Liver (tissue), 9 donors: ENCODE results near the gene ADIPOR1. TPM values are rescaled to one million over a fixed set of nuclear protein-coding genes. Genes with fewer than 3 reads are reported as not detected.
"Not testable (repeated sequence)": the region's sequence is repeated elsewhere in the genome, so short reads cannot be mapped to it uniquely, and the experiment has no call there.

Experiments used
- DNase-seq: peaks from one replicate; pipeline ENCODE4 v3.0.0-alpha.2; 2017; ENCODE audit warnings: low spot score
- H3K27ac ChIP-seq, 2 donors: one replicate each; pipeline ENCODE4 v1.7.0; 2013; ENCODE audit warnings: inconsistent platforms in 2 of 2, low read length in 2 of 2, control low read depth in 1 of 2, low read depth in 1 of 2, mild to moderate bottlenecking in 1 of 2
- H3K27me3 ChIP-seq, 4 donors: one replicate each; pipeline versions ENCODE4 v1.6.1 to v1.7.0; 2013; ENCODE audit warnings: low read length in 3 of 4, inconsistent platforms in 1 of 4, mild to moderate bottlenecking in 1 of 4, moderate library complexity in 1 of 4; ENCODE audit not compliant: control insufficient read depth in 4 of 4, insufficient read depth in 4 of 4
- H3K36me3 ChIP-seq, 4 donors: one replicate each; pipeline versions ENCODE4 v1.6.1 to v1.7.0; 2013; ENCODE audit warnings: low read length in 3 of 4, mild to moderate bottlenecking in 3 of 4, low read depth in 1 of 4, moderate library complexity in 1 of 4; ENCODE audit not compliant: control insufficient read depth in 4 of 4, insufficient read depth in 3 of 4
- H3K4me1 ChIP-seq, 4 donors: one replicate each; pipeline versions ENCODE4 v1.6.1 to v1.7.0; 2013; ENCODE audit warnings: low read length in 3 of 4, mild to moderate bottlenecking in 3 of 4, moderate library complexity in 1 of 4; ENCODE audit not compliant: control insufficient read depth in 4 of 4, insufficient read depth in 4 of 4
- H3K4me3 ChIP-seq, 3 donors: one replicate each; pipeline versions ENCODE4 v1.6.1 to v1.7.0; 2013; ENCODE audit warnings: low read length in 3 of 3, control low read depth in 1 of 3, low read depth in 1 of 3, mild to moderate bottlenecking in 1 of 3
- H3K9ac ChIP-seq, 2 donors: one replicate each; pipeline ENCODE4 v1.7.0; 2013; ENCODE audit warnings: low read length in 2 of 2, mild to moderate bottlenecking in 2 of 2, moderate library complexity in 2 of 2, control low read depth in 1 of 2, low read depth in 1 of 2
- H3K9me3 ChIP-seq, 4 donors: one replicate each; pipeline versions ENCODE4 v1.6.1 to v1.7.0; 2013; ENCODE audit warnings: low read length in 3 of 4; ENCODE audit not compliant: control insufficient read depth in 4 of 4
- EGR1 ChIP-seq, 2 donors: IDR thresholded peaks; 2 replicates each; pipeline ENCODE4 v1.6.1; 2016 to 2018; ENCODE audit warnings: antibody characterized with exemption in 2 of 2, low read depth in 2 of 2
- FOXA1 ChIP-seq: IDR thresholded peaks from 2 replicates; pipeline ENCODE4 v1.6.1; 2016; ENCODE audit warnings: antibody characterized with exemption
- FOXA2 ChIP-seq: IDR thresholded peaks from 2 replicates; pipeline ENCODE4 v1.6.1; 2016; ENCODE audit warnings: antibody characterized with exemption
- GABPA ChIP-seq, 2 donors: IDR thresholded peaks in 1 of 2; conservative IDR thresholded peaks in 1 of 2; 2 replicates each; pipeline ENCODE4 v1.6.1; 2016; ENCODE audit warnings: antibody characterized with exemption in 2 of 2, mild to moderate bottlenecking in 1 of 2, moderate library complexity in 1 of 2
- HNF4A ChIP-seq, 2 donors: conservative IDR thresholded peaks; 2 replicates each; pipeline ENCODE4 v1.6.1; 2016; ENCODE audit warnings: antibody characterized with exemption in 2 of 2, mild to moderate bottlenecking in 2 of 2
- HNF4G ChIP-seq: IDR thresholded peaks from 2 replicates; pipeline ENCODE4 v1.6.1; 2016; ENCODE audit warnings: antibody characterized with exemption
- JUND ChIP-seq, 2 donors: IDR thresholded peaks; 2 replicates each; pipeline ENCODE4 v1.6.1; 2016; ENCODE audit warnings: antibody characterized with exemption in 2 of 2
- NR2F2 ChIP-seq: IDR thresholded peaks from 2 replicates; pipeline ENCODE4 v1.6.1; 2016; ENCODE audit warnings: antibody characterized with exemption
- RAD21 ChIP-seq, 2 donors: IDR thresholded peaks; 2 replicates each; pipeline ENCODE4 v1.6.1; 2016; ENCODE audit warnings: antibody characterized with exemption in 2 of 2, mild to moderate bottlenecking in 2 of 2
- RXRA ChIP-seq, 2 donors: IDR thresholded peaks; 2 replicates each; pipeline ENCODE4 v1.6.1; 2017 to 2018; ENCODE audit warnings: antibody characterized with exemption in 2 of 2, mild to moderate bottlenecking in 1 of 2
- SP1 ChIP-seq: IDR thresholded peaks from 2 replicates; pipeline ENCODE4 v1.6.1; 2018; ENCODE audit warnings: antibody characterized with exemption, mild to moderate bottlenecking
- TAF1 ChIP-seq: conservative IDR thresholded peaks from 2 replicates; pipeline ENCODE4 v1.6.1; 2016; ENCODE audit warnings: antibody characterized with exemption, mild to moderate bottlenecking
- YY1 ChIP-seq: IDR thresholded peaks from 2 replicates; pipeline ENCODE4 v1.6.1; 2016; ENCODE audit warnings: antibody characterized with exemption, mild to moderate bottlenecking
- WGBS: extraction: QIAGEN DNeasy Blood & Tissue Kit; methylation state at CpG from one replicate; pipeline ENCODE4 v1.1.7; 2013; 5-methylcytosine and 5-hydroxymethylcytosine counted together
- polyA plus RNA-seq, 2 donors: library from polyadenylated mRNA; stranded (reverse) in 1 of 2; unstranded in 1 of 2; fragments of 200-250 nt in 1 of 2; fragments of >200 nt in 1 of 2; fragmentation: Nextera tagmentation in 1 of 2; extraction: Ambion mirVana in 1 of 2; gene quantifications; one replicate each; pipeline versions ENCODE4 v1.2.1 to v1.2.3, GENCODE V29; 2013 to 2015
- total RNA-seq, 2 donors: library from RNA; depleted of rRNA; stranded (reverse); fragments of >200 nt; gene quantifications; one replicate each; pipeline ENCODE4 v1.2.3, GENCODE V29; 2014
- TF ChIP-seq, protein P1 (sequence below): fragments of 150-350 bp; IDR thresholded peaks from 2 replicates; pipeline ENCODE4 v1.5.1; 2017; ENCODE audit warnings: improper control_type of control experiment, low read depth, low read length; ENCODE audit not compliant: missing input control
- TF ChIP-seq, protein P2 (sequence below): IDR thresholded peaks from 2 replicates; pipeline ENCODE4 v1.6.1; 2016; ENCODE audit warnings: antibody characterized with exemption
- TF ChIP-seq, protein P3 (sequence below): IDR thresholded peaks from 2 replicates; pipeline ENCODE4 v1.6.1; 2016; ENCODE audit warnings: antibody characterized with exemption, mild to moderate bottlenecking
- TF ChIP-seq, protein P4 (sequence below): IDR thresholded peaks from 2 replicates; pipeline ENCODE4 v1.6.1; 2016; ENCODE audit warnings: antibody characterized with exemption
- TF ChIP-seq, protein P5 (sequence below): IDR thresholded peaks from 2 replicates; pipeline ENCODE4 v1.6.1; 2016; ENCODE audit warnings: antibody characterized with exemption
- donor health status: healthy.
- donor health status: healthy.
- donor health status: healthy.
- donor health status: healthy.
- donor health status: healthy.

The ADIPOR1 gene
- total and polyA plus RNA-seq, 4 donors = 58.5 to 175 (median 70.4) TPM

DNA sequence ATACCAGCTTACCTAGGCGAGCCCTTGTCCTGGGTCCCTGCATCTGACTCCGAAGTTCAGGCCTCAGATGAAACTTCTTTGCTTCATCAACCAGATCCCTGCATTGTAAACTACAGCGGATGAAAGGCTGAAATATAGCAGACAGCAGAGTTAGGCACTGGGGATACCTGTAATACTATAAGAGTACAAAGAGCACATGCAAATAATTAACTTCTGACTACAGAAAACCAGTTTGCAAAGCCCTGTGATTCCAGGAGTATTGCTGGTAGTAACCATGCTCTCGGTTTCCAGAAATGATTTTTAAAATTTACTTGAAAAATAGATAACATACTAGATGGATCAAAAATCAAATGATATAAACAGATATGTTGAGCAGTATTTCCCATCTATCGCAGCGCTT lies 49.1 kb downstream of the ADIPOR1 start:
- Histone ChIP-seq H3K36me3 (peaks cover 6 to 53% (median 39%) of the 10 kb centered on the region in 4 donors), H3K9me3 (no peaks in the 10 kb centered on the region), H3K9ac (no peak overlapping the region), H3K27ac (no peak overlapping the region), H3K27me3 (no peaks in the 10 kb centered on the region), H3K4me1 (peaks cover 0 to 6% (median 4%) of the 10 kb centered on the region in 4 donors), H3K4me3 (no peak overlapping the region)
- WGBS = 93% methylated on average over 6 of the region's 6 CpGs
- TF ChIP-seq, protein P1, sequence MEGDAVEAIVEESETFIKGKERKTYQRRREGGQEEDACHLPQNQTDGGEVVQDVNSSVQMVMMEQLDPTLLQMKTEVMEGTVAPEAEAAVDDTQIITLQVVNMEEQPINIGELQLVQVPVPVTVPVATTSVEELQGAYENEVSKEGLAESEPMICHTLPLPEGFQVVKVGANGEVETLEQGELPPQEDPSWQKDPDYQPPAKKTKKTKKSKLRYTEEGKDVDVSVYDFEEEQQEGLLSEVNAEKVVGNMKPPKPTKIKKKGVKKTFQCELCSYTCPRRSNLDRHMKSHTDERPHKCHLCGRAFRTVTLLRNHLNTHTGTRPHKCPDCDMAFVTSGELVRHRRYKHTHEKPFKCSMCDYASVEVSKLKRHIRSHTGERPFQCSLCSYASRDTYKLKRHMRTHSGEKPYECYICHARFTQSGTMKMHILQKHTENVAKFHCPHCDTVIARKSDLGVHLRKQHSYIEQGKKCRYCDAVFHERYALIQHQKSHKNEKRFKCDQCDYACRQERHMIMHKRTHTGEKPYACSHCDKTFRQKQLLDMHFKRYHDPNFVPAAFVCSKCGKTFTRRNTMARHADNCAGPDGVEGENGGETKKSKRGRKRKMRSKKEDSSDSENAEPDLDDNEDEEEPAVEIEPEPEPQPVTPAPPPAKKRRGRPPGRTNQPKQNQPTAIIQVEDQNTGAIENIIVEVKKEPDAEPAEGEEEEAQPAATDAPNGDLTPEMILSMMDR = no peak
- no peak for DNase-seq

DNA sequence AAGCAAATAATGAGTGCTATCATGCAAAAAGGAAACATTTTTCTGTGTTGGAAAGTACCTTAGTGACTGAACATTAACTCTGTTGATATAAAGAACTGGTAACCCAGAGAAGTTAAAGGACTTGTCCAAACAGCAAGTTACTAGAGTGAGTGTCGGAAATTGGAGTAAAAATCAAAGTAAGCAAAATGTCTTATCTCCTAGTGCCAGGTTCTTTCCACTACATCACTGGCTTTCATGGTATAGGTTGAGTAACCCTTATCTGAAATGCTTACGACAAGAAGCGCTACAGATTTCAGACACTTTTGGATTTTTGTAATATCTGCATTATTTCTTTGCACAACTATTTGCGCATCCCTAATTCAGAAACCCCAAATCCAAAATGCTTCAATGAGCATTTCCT lies 52.8 kb downstream of the ADIPOR1 start:
- Histone ChIP-seq H3K9me3 (no peaks in the 10 kb centered on the region), H3K27ac (no peak overlapping the region), H3K4me1 (peaks cover 0 to 6% (median 4%) of the 10 kb centered on the region in 4 donors), H3K4me3 (no peak overlapping the region), H3K36me3 (peaks cover 3 to 35% (median 23%) of the 10 kb centered on the region in 4 donors), H3K9ac (no peak overlapping the region), H3K27me3 (no peaks in the 10 kb centered on the region)
- no peak for TF ChIP-seq RXRA (IDR thresholded peaks at IDR 0.05)
- no peak for TF ChIP-seq FOXA2
- TF ChIP-seq, protein P1 = no peak
- TF ChIP-seq, protein P2, sequence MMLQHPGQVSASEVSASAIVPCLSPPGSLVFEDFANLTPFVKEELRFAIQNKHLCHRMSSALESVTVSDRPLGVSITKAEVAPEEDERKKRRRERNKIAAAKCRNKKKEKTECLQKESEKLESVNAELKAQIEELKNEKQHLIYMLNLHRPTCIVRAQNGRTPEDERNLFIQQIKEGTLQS = no peak
- no peak for TF ChIP-seq RAD21 (IDR thresholded peaks at IDR 0.05)
- TF ChIP-seq, protein P3, sequence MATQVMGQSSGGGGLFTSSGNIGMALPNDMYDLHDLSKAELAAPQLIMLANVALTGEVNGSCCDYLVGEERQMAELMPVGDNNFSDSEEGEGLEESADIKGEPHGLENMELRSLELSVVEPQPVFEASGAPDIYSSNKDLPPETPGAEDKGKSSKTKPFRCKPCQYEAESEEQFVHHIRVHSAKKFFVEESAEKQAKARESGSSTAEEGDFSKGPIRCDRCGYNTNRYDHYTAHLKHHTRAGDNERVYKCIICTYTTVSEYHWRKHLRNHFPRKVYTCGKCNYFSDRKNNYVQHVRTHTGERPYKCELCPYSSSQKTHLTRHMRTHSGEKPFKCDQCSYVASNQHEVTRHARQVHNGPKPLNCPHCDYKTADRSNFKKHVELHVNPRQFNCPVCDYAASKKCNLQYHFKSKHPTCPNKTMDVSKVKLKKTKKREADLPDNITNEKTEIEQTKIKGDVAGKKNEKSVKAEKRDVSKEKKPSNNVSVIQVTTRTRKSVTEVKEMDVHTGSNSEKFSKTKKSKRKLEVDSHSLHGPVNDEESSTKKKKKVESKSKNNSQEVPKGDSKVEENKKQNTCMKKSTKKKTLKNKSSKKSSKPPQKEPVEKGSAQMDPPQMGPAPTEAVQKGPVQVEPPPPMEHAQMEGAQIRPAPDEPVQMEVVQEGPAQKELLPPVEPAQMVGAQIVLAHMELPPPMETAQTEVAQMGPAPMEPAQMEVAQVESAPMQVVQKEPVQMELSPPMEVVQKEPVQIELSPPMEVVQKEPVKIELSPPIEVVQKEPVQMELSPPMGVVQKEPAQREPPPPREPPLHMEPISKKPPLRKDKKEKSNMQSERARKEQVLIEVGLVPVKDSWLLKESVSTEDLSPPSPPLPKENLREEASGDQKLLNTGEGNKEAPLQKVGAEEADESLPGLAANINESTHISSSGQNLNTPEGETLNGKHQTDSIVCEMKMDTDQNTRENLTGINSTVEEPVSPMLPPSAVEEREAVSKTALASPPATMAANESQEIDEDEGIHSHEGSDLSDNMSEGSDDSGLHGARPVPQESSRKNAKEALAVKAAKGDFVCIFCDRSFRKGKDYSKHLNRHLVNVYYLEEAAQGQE = no peak
- no peak for TF ChIP-seq GABPA (IDR thresholded peaks at IDR 0.05 in 1 of 2, conservative IDR thresholded peaks at IDR 0.05 in 1 of 2)
- TF ChIP-seq, protein P4, sequence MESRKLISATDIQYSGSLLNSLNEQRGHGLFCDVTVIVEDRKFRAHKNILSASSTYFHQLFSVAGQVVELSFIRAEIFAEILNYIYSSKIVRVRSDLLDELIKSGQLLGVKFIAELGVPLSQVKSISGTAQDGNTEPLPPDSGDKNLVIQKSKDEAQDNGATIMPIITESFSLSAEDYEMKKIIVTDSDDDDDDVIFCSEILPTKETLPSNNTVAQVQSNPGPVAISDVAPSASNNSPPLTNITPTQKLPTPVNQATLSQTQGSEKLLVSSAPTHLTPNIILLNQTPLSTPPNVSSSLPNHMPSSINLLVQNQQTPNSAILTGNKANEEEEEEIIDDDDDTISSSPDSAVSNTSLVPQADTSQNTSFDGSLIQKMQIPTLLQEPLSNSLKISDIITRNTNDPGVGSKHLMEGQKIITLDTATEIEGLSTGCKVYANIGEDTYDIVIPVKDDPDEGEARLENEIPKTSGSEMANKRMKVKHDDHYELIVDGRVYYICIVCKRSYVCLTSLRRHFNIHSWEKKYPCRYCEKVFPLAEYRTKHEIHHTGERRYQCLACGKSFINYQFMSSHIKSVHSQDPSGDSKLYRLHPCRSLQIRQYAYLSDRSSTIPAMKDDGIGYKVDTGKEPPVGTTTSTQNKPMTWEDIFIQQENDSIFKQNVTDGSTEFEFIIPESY = no peak
- no peak for TF ChIP-seq SP1
- no peak for TF ChIP-seq HNF4A (conservative IDR thresholded peaks at IDR 0.05)
- TF ChIP-seq EGR1 (IDR thresholded peaks at IDR 0.05; ENCODE audit: low read depth in 2 of 2) = no peak
- TF ChIP-seq, protein P5, sequence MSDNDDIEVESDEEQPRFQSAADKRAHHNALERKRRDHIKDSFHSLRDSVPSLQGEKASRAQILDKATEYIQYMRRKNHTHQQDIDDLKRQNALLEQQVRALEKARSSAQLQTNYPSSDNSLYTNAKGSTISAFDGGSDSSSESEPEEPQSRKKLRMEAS = no peak
- no peak for TF ChIP-seq FOXA1
- TF ChIP-seq NR2F2 = no peak
- TF ChIP-seq HNF4G = no peak
- no peak for TF ChIP-seq JUND (IDR thresholded peaks at IDR 0.05)
- no peak for TF ChIP-seq TAF1
- TF ChIP-seq YY1 = no peak
- WGBS = 51% methylated on average over 4 of the region's 4 CpGs
- no peak for DNase-seq

DNA sequence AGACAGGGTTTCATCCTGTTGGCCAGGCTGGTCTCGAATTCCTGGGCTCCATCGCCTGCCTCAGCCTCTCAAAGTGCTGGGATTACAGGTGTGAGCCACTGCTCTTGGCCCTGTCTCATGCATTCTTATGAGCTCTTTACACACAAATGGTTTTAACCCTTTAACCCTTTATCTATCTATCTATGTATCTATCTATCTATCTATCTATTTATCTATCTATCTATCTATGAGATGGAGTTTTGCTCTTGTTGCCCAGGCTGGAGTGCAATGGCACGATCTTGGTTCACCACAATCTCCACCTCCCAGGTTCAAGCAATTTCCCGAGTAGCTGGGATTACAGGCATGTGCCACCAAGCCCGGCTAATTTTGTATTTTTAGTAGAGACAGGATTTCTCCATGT lies 54.3 kb downstream of the ADIPOR1 start:
- peaks cover 5 to 33% (median 14%) of the 10 kb centered on the region in 4 donors for H3K36me3 ChIP-seq
- WGBS = 96% methylated on average over 5 of the region's 5 CpGs

More for the DNA sequence above, 54.3 kb downstream of the ADIPOR1 start:
- H3K9ac ChIP-seq, DNase-seq, H3K27me3 ChIP-seq, H3K27ac ChIP-seq, H3K4me3 ChIP-seq, H3K4me1 ChIP-seq, H3K9me3 ChIP-seq: not testable (repeated sequence)
